CD4-positive, alpha-beta T cell treated with Interferon alpha-2 for 1 hour (primary cell): Measurements from ENCODE around the gene ERC2.

ENCODE experiments used
- DNase-seq, 2 donors: peaks; one replicate each; pipeline ENCODE4 v3.0.0-alpha.2; 2020 to 2022

Gene ERC2

DNA sequence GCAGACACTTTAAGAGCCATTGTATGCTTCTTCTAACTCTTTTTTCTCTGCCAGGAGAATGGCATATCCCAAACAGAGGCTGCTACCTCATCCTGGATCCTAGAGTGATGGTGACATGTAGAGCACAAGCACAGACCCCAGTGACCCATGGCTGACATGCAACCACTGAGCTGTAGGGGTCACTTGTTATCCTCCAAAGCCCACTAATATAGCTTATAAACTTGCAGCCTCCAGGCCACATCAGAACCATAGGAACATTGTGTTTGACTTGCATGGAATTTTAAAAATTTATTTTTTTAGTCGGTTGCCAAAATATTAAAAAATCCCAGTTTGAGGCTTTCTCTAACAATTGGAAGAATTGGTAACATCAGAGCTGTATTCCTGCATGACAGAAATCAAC, 698.2 kb downstream of the ERC2 start:
- no peak for DNase-seq

DNA sequence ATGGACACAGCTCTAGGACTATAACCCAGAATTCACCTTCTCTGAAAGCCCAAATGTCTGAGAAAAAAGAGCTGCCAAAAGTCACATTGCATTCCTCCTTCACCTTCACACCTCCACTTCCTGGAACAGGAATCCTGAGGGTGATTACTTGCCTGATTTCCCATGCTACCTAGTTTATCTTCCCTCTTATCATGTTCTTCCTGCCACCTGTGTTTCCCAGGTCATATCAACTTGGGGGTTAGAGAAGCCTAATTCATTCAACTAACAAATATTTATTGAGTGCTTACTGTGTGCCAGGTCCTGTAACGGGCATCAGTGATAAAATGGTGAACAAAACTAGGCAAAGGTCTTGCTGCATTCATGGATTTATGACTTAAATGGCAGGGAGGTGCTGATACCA, 701.5 kb downstream of the ERC2 start:
- no peak for DNase-seq

DNA sequence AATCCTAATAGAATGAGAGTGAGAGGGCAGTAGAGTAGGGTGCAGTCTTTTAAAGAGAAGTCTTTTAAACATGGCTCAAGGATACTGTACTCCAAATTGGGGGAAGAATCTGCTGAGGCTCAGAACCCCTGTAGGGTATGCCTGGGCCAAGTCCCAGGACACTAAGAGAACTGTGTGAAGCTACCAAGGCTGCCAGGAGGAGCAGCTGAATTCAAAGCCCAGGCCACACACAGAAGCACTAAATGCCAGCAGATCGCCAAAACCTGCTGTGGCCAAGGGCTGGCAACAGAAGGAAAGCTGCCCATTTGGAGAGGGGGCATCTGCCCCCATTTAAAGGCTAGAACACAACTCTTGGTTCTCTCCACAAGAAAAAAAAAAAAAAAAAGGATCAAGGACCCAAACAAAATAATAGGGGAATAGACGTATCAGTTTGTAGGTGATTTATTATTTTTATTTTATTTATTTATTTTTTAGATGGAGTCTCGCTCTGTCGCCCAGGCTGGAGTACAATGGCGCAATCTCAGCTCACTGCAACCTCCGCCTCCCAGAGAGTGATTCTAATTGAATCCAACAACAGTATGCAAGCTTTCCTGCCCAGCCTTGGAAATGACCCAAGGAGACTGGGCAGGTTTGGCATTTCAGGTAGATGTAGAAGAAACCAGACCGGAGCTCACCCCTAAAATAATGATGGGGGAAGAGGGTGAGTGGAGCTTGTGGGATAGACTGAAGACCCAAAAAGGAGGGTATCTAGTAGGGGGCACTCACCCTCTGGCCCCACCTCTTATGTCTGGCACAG, 702.2 kb downstream of the ERC2 start:
- no peak for DNase-seq

DNA sequence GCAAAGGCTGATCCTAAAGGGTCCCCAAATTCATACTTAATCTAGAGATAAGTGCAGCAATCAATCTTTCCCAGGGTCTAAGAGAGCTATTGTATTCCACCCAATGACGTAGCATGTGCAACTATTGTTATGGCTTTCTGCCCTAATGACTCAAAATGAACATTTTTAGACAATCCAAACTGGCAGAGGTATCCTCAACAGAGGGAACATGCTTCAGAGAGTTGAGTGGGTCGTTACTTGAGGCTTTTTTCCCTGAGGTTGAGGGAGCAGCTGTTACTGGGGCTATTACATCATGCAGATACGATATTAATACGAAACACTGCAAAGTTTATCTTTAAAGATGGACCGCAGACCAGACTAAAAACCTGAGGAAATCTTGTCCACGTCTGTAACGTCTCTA, 702.9 kb downstream of the ERC2 start:
- DNase-seq = no peak

DNA sequence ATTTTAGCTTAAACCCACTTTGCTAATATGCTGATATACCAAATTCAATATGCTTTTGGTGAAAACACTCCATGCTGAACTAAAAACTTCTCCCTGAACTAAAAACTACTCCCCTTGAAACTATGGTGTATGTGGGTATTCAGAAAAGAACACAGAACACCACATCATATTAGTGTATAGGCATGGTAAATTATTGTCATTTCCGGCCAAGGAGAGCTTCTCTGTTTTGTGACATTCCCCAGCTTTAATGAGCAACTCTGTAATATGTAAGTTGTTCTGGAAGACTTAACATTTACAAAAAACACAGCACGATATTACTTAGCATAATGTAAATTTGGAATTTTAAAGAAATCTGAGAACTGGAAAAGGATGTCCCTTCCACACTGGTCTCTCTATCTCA, 711.3 kb downstream of the ERC2 start:
- DNase-seq = no peak

DNA sequence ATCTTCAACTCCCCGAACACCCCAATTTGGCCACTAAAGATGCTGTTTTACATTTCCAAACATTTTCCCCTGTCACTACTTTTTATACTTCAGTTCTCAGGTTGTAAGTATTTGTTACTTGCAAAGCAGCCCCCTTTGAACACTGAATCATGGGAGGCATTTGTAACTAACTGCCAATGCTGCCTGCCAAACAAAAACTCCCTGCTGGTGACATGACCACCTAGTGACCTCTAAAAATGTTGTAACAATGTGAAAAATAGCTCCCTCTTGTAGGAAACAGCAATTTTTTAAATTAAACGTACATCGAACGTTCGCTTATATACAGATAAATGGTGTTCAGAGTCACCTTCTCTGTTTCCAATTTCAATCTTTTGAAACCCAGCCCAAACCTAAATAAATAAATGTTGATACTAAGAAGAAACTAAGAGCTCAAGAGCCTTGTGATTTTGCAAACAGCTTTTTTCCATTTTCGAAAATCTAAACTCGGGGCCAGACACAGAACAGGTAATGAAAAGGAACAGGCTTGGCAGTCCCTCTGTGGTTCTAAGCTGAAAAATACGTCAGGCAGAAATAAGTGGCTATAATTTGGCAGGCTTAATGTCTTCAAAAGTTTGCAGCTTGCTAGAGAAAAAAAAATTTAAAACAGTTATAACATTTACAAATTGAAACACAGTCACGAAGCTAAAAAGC, 712.6 kb downstream of the ERC2 start:
- no peak for DNase-seq

DNA sequence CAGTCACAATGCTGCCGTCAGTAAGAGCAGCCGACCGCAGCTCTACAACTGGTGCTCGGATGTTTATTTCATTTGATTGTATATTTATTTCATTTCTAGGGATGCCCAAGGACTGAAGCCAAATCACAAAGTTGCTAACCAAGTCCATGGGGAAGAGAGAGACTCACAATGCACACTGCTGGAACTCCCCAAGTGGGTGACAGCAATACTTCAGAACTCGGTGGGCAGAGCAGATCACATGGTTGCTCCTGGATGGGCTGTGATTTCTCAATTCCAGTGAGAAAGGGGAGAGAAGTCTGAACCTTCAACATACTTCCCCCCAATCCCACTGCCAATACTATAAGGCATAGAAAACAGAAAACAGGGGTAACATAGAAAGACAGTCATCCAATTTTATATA, 715.4 kb downstream of the ERC2 start:
- no peak for DNase-seq

DNA sequence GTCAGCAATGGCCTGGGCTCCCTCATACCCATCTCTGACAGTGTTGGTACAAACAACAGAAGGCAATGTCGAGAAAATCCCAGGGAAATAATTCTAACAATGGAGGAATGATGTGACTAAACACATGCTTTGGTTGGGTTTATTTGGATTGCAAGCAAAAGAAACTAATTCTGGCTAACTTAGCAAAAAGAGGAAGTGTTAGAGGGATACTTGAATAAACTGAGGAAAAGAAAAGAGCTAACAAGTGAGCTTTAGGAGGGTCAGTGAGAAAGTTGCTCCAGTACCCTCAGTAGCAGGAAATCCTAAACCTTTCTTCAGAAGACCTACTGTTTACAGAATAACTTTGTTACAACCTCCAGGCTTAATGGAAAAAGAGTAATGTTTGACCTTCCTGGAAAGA, 716.5 kb downstream of the ERC2 start:
- no peak for DNase-seq

DNA sequence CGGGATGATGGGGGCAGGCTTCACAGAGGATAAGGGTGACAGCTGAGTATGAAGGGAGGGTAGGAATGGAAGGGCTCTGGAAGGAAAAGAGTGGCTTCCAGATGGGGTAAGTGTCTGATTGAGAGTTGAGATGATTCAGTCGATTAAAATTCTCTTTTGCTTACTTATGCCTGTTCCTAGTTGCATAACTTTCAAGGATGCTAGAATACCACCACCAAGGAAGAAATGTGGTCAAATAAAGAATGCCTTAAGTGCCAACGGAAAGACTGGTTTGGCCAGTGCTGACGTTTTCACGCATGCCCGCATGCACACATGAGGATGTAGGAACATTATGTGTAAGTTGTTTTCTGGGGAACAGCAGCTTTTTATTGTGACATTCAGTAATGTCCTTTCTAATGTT, 717.7 kb downstream of the ERC2 start:
- DNase-seq = no peak

DNA sequence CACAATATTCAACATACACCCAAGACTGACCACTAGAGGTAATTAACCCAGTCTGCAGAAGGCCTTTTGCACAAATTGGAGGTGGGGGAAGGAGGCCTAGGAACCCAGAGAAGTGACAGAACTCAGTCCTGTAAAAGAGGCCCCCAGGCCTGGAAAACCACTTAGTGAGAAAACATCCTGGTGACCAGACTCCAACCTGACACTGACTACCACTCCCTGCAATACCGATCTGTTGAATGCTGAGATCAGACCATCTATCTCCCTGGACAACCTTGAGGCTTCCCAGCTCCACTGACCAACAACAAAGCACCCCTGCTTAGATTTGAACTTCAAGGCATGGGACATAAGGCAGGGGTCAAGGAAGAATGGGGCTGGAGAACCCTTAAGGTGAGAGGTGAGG, 719.2 kb downstream of the ERC2 start:
- no peak for DNase-seq

DNA sequence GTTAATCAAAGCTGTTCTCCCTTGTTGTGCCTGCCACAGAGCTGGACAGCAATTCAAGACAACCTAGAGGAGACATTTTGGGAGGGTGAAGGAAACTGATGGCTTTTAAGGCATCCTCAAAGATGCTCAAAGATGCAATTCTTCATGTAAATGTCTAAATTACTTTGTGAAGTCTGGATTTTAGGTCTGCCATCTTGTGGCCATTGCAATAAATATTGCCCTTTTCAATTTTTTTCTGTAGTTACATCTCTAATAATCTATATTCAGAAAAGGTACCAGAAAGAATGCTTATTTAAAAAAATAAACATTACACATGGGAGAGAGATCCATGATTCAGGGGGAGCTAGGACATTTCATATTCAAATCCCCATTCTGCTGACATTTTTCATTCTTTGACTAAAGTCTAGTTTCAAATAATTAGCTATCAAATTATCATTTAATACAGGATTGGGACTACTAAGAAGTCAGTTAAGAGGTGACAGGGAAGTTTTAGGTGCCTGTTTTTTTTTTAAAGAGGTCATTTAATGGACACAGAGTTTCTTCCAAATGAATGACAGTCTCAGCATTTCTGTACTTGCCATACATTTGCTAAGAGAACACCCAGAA, 721.4 kb downstream of the ERC2 start:
- no peak for DNase-seq

DNA sequence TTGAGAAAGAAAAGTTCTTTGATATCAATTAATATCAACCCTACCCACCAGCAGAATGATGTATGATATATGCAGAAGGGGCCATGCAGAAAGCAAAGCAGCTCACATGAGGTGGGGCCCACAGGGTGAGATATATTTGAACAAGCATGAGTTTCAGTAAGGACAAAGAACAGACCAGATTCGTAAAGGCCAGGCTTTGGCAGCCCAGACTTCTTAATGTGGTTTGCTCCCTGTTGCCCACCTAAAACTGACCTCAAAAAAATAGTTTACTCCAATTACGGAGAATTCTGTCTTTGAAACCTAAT, 725.5 kb downstream of the ERC2 start:
- no peak for DNase-seq

DNA sequence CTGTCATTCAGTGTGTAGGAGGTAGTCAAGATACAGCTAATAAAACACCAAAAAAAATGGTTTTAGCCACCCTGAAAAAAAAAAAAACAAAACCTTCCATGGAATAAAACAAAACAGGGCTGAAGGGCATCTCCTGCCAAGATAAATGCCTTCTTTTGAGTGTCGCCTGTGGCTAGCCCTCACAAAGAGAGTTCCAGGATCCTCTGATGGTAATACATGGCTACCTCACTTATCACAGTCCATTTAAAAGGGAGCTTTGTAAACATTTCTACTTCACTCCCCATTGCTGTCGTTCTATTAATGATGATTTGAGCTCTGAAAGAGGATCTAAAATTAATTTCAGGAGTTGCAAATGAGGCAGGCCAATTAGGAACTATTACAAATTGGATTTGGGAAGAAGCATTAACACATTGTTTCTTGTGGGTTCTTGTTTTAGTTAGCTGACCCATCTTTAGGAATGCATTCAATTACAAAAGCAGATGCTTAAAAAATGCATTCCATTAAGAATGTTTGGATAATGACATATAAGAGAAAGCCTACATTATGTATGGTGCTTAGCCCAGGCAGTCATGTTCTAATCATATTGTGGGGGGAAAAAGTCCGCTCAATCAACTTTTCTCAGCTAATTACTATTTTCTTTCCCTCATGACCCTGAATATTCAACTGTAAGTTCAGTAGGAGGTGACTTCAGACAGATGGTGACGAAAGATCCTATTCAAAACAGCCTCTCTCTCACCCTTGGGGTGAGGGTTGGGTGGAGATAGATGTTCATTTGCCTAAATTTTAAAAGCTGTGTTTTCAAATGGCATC, 726.0 kb downstream of the ERC2 start:
- no peak for DNase-seq

DNA sequence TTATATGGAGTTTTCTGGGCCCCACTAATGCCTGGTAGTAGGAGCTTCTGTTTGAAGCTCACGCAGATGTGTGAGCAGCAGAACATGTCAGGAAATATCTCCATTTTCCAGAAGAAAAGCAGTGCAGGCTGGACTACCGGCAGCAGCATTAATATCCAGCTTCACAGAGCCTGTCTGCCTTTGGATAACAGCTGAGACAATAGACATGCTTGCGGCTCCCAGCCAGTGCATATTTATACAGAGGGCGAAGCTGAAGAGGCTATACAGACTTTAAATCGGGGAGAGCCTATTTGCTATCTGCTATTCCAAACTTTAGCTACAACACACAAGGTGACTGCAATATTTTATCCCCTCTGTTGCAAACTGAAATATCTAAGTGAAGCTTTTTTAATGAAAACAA, 731.1 kb downstream of the ERC2 start:
- DNase-seq = no peak

DNA sequence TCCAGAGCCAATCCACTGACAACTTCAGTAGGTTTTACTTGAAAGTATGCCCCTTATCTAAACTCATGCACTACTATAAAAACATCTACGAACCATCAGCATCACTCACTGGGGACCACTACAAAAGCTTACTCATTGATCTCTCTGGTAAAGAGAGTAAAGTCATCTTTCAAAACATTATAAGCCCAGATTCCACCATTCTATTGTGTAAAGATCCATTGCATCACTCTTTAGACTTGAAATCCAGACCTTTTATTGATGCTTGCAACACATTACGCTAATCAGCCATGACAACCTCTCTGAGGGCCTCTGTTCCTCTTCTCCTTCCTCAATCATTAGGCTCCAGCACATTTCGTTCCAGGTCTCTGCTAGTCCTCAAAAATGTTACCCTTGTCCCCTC, 732.3 kb downstream of the ERC2 start:
- no peak for DNase-seq

DNA sequence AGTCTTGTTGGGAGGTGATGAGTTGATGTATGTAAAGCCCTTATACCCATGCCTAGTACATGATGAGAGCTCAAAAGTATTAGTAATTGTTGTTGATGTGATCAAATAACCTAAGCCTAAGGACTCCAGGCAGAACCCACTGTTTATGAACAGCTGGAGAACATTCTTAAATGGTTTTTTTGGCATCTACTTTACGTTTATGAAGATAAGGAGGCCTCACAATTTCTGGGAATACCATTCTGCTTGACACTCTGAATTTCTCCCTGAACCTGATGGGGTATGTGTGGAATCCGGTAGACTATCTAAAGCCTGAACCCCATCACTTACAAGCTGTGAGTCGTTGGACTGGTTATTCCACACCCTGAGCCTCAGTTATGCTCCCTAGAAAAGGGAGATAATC, 736.5 kb downstream of the ERC2 start:
- DNase-seq = no peak

DNA sequence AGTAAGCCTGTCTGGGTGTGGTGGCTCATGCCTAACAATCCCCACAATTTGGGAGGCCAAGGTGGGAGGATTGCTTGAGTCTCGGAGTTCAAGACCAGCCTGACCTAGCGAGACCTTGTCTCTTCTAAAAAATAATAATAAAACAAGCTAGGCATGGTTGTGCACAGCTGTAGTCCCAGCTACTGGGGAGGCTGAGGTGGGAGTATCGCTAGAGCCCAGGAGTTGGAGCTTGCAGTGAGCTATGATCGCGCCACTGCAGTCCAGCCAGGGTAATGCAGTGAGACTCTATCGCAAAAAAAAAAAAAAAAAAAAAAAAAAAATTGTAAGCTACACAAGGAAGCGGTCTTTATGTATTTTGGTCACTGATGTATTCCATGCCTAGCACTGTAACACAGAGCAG, 738.7 kb downstream of the ERC2 start:
- DNase-seq = no peak

DNA sequence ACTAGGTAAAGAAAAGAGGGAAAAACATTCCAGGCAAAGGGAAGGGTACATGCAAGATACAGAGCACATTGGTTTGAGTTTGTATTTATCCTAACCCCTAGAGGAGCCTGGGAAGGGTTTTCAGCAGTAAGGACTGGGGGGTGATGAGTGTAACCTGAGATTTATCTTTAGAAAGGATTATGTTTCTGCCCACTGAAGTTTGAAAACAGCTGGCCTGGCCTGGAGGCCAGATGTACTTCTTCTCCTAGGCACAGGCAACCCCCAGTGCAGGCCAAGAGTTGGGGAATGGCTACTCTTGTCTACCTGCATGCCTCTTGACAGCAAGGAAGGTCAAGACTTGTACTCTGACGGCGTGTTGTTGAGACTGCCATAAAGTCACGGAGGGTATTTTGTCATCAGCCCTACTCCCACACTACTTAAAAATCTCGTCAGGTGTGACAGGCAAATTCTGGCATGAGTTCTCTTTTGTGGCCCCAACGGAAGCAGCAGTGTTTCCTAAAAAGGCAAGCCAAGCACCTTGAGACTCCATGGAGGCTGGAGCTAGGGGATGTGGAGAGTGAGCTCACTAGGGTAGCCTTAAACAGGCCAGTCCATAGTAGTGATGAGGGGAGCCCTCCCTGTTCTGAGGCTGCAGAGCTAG, 739.7 kb downstream of the ERC2 start:
- DNase-seq = no peak

DNA sequence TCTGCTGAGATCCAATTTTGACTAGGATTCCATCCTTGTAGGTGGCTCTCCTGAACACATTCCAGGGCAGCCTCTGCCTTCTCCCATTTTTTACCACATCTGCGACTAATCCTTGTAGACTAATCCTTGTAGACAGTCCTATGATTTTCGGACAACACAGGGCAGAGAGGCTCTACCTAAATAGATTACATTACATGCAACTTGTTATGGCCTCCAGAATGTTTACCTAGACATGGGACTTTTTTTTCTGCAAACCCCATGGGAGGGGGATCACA, 741.8 kb downstream of the ERC2 start:
- no peak for DNase-seq

DNA sequence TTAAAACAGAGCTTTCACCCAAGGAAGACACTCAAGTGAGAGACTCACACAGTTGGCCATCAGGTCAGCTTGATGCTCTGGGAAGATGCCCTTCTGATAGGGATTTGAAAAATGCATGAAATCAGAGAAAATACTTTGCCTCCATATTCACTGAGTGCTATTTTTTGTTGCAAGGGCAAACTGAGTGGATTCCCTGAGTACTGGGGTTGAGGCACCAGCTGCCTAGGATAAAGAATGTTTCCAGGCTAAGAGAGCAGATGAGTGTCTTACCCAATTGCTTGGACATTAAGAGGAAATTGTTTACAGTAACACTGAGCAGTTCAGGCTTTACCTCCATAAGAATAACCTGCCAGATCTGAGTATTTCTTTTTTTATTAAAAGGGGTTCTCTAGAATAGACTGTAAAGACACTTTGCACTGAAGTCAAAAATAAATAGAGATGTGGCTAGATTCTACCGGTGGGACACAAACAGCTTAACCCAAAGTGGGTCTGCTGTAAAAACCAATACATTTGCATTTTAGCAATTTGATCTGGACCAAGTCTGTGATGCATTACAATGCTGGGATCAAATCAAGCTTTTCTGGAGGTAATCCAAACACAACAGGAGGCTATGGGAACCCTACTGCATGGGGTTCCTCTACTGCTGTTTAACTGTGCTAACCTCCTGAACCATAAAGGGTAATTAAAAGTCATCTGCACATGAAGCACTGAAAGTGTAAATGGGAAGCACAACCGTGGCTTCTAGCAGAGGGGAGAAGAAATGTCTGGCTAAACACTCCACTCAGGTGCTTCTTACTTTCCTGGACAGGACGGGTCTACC, 742.4 kb downstream of the ERC2 start:
- DNase-seq = no peak

DNA sequence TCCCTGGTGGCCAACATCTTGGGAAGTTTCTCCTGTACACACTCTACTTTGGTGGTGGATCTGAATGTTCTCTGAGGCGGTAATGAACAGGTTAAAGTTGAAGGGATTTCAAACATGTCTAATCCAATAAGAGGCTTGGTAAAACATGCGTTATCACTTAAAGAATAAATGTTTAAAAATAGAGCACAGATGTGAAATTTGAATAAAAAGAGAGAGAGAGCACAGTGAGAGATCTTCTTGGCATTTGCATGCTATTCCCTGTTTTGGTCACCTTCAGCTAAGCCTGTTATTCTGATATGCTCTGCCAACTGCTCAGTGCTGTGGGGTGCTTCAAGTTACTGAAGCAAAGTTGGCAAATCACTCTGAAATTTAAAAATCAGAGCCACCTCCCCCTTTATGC, 743.4 kb downstream of the ERC2 start:
- no peak for DNase-seq

DNA sequence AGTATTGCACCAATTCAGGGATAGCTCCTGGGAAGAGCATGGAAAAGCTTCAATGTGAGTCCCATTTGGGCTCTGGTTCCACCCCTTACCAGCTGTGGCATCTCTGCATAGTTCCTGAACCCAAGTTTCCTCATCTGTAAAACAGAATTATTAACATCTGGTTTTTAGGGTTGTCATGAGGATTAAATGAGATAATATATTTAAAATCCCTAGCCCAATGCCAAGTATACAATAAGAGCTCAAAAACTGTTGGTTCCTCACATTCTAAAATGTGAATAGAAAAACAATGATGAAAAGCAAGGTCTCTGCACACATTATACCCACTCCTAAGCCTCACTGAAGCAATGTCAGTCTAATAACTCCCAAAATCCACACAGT, 743.9 kb downstream of the ERC2 start:
- DNase-seq = no peak
